Measurements from ENCODE around the gene ZBTB1.

DNA sequence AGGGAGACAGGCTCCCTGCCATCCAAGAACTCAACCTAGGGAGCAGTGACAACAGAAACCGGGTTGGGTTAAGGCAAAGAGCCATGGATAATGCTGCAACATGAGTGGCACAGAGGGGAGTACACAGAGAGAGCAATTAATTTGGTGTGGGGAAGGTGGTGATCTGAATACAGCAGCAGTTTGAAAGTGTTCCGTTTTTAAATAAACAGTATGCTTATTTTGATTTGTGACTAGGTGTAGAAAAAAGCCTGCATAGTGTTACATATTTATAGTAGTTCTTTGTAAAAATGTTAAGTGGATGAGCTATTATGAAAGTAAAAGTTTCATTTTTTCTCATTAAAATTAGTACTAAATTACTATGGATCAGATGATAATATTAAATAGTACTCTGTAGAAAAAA, 30.5 kb upstream of the ZBTB1 start:
- TF ChIP-seq EZH2phosphoT487 (IDR thresholded peaks at IDR 0.05; ENCODE audit: insufficient read depth, low read depth) = no peak
- no peak for TF ChIP-seq EZH2 (IDR thresholded peaks at IDR 0.05; ENCODE audit: insufficient read depth, poor library complexity, severe bottlenecking)
